ENCODE data around the gene ZC3H10. TPM values are rescaled to one million over a fixed set of nuclear protein-coding genes. Genes with fewer than 3 reads are reported as not detected.

ZC3H10 gene
- total and polyA plus RNA-seq, 2 of the 4 experiments (the other 2 are of a cell fraction) = 1.5 to 3.6 TPM

GRCh38 chr12:56102683-56103065, 15.4 kb upstream of the ZC3H10 start:
- Histone ChIP-seq H3K27me3 (ENCODE audit: control insufficient read depth, insufficient read depth, low read length) (peaks cover 8% of the 10 kb centered on the region), H2AFZ (replicated peaks; ENCODE audit: low read length, poor library complexity) (no peak overlapping the region), H3K4me3 (ENCODE audit: insufficient read depth, low read depth, low read length) (no peak overlapping the region), H3K9ac (ENCODE audit: low read depth, low read length) (no peak overlapping the region), H3K18ac (ENCODE audit: low read depth, low read length) (no peak overlapping the region), H3K14ac (replicated peaks; ENCODE audit: low read depth, low read length) (no peak overlapping the region), H3K9me1 (ENCODE audit: insufficient read depth, low read length) (0 out of 2 replicates have a peak, but pooled peaks cover 2% of the 10 kb centered on the region), H2AK9ac (replicated peaks; ENCODE audit: low read depth, low read length, poor library complexity) (no peak overlapping the region), H2AK5ac (ENCODE audit: low read depth, low read length) (no peak overlapping the region), H4K5ac (ENCODE audit: low read depth, low read length) (no peak overlapping the region), H3K56ac (ENCODE audit: extremely low read depth, insufficient read depth, low read length) (no peak overlapping the region), H4K91ac (ENCODE audit: insufficient read depth, low read depth, low read length) (no peak overlapping the region), H2BK5ac (ENCODE audit: low read depth, low read length, poor library complexity, severe bottlenecking) (no peak overlapping the region), H2BK20ac (ENCODE audit: low read depth, low read length) (no peak overlapping the region), H3K4me2 (ENCODE audit: low read depth, low read length) (no peak overlapping the region), H3K36me3 (ENCODE audit: control insufficient read depth, insufficient read depth, low read length) (peaks cover 7% of the 10 kb centered on the region), H2BK120ac (ENCODE audit: low read depth, low read length) (no peak overlapping the region), H3K9me3 (ENCODE audit: control insufficient read depth, insufficient read depth, low read length) (no peaks in the 10 kb centered on the region), H4K8ac (ENCODE audit: low read depth in 2 of 2, low read length in 2 of 2) (no peak overlapping the region), H2BK15ac (ENCODE audit: low read depth, low read length) (no peak overlapping the region), H3K23ac (ENCODE audit: low read depth, low read length) (no peak overlapping the region), H4K20me1 (ENCODE audit: insufficient read depth, low read length) (peaks cover 12% of the 10 kb centered on the region), H3K4me1 (ENCODE audit: control insufficient read depth, insufficient read depth, low read length) (peaks cover 5% of the 10 kb centered on the region; the same call in 1 of the 2 replicates), H3K4ac (ENCODE audit: low read depth, low read length) (no peak overlapping the region), H3K79me1 (ENCODE audit: low read depth in 1 of 2, low read length in 2 of 2) (peaks cover 9 to 24% of the 10 kb centered on the region in 2 experiments; a peak in 3 of 4 replicates), H3K27ac (ENCODE audit: insufficient read depth, low read length) (no peak overlapping the region)
- in situ Hi-C loops (cut with MboI; ENCODE audit: low sequenced_read_pairs) = no loop called here
- intact Hi-C loops (cut with micrococcal nuclease) = loop anchor here (10.0 kb wide), 1 partner anchor 108 kb away; the partner anchor contains the start of gene SUOX
- no peak for ATAC-seq (ENCODE audit: low read depth)
- ChIA-PET CTCF (no interaction called here), POLR2A (ENCODE audit: unreplicated experiment) (interaction anchor here (0.5 kb wide), 1 partner anchor 8 kb away, joined by 3 read pairs; no protein-coding TSS in a partner anchor)
- no TSS peak for BruUV-seq (replicated peaks)
- DNase-seq = no peak
- TF ChIP-seq CTCF (conservative IDR thresholded peaks at IDR 0.05; ENCODE audit: low read depth, low read length) = no peak
- TF ChIP-seq CHD1 (IDR thresholded peaks at IDR 0.05; ENCODE audit: low read depth, low read length) = no peak
- no peak for TF ChIP-seq POLR2A (IDR thresholded peaks at IDR 0.05; ENCODE audit: low read depth, low read length)
- TF ChIP-seq RCOR1 (IDR thresholded peaks at IDR 0.05; ENCODE audit: insufficient replicate concordance, low read length) = no peak
- no peak for TF ChIP-seq FOS (IDR thresholded peaks at IDR 0.05; ENCODE audit: low read depth, low read length)
- no peak for TF ChIP-seq BHLHE40 (IDR thresholded peaks at IDR 0.05; ENCODE audit: low read depth, low read length)
- WGBS, 2 experiments (ENCODE audit: extremely low coverage in 2 of 2, insufficient read length in 1 of 2) = no CpG with 5 or more reads among the region's 1 CpG
- dilution Hi-C loops (cut with HindIII; ENCODE audit: low sequenced_read_pairs, unreplicated experiment) = no loop called here

All from IMR-90 (cell line).